MM.1S (cell line): Measurements from ENCODE around the gene MCHR1.

Source experiments
- DNase-seq: peaks from one replicate; pipeline ENCODE4 v3.0.0-alpha.2; 2015
- H2AFZ ChIP-seq: fragments of 300-600 bp; sonication (generic); 2 replicates; pipeline ENCODE4 v1.6.0; 2016; ENCODE audit warnings: antibody characterized with exemption, low read length
- H3F3A ChIP-seq: fragments of 300-600 bp; sonication (generic); 2 replicates; pipeline ENCODE4 v1.6.1; 2016; ENCODE audit warnings: mild to moderate bottlenecking, antibody characterized with exemption, low read length, moderate library complexity, mixed read lengths; ENCODE audit not compliant: insufficient read depth
- H3K27ac ChIP-seq: fragments of 300-600 bp; sonication (generic); 2 replicates; pipeline ENCODE4 v1.5.1; 2016; ENCODE audit warnings: mild to moderate bottlenecking, low read length
- H3K27me3 ChIP-seq: fragments of 300-600 bp; sonication (generic); replicated peaks from 2 replicates; pipeline ENCODE4 v1.6.0; 2016; ENCODE audit warnings: low read length; ENCODE audit not compliant: insufficient read depth
- H3K36me3 ChIP-seq: fragments of 300-600 bp; sonication (generic); replicated peaks from 2 replicates; pipeline ENCODE4 v1.6.1; 2016; ENCODE audit warnings: mild to moderate bottlenecking, low read length, mixed read lengths; ENCODE audit not compliant: insufficient read depth
- H3K4me1 ChIP-seq: fragments of 300-600 bp; sonication (generic); 2 replicates; pipeline ENCODE4 v1.6.1; 2016; ENCODE audit warnings: low read length, mixed read lengths
- H3K4me2 ChIP-seq: fragments of 300-600 bp; sonication (generic); 2 replicates; pipeline ENCODE4 v1.6.0; 2016; ENCODE audit warnings: low read depth, low read length
- H3K4me3 ChIP-seq: fragments of 300-600 bp; sonication (generic); 2 replicates; pipeline ENCODE4 v1.5.1; 2016; ENCODE audit warnings: low read length, mixed read lengths
- H3K79me2 ChIP-seq: fragments of 300-600 bp; sonication (generic); 2 replicates; pipeline ENCODE4 v1.6.1; 2016; ENCODE audit warnings: mixed run types, low read length, mixed read lengths
- H3K9ac ChIP-seq: fragments of 300-600 bp; sonication (generic); 2 replicates; pipeline ENCODE4 v1.6.1; 2016; ENCODE audit warnings: low read length, mixed read lengths
- H3K9me2 ChIP-seq: fragments of 300-600 bp; sonication (generic); replicated peaks from 2 replicates; pipeline ENCODE4 v1.6.1; 2016; ENCODE audit warnings: mild to moderate bottlenecking, low read length, mixed read lengths; ENCODE audit not compliant: insufficient read depth
- H3K9me3 ChIP-seq: fragments of 300-600 bp; sonication (generic); replicated peaks from 2 replicates; pipeline ENCODE4 v1.6.1; 2016; ENCODE audit warnings: mild to moderate bottlenecking, low read length, mixed read lengths; ENCODE audit not compliant: insufficient read depth
- H4K20me1 ChIP-seq: fragments of 300-600 bp; sonication (generic); 2 replicates; pipeline ENCODE4 v1.6.1; 2016; ENCODE audit warnings: mild to moderate bottlenecking, low read length, moderate library complexity, mixed read lengths; ENCODE audit not compliant: insufficient read depth
- CTCF ChIP-seq: fragments of 300-600 bp; sonication (generic); IDR thresholded peaks from 2 replicates; pipeline ENCODE4 v1.5.1; 2016; ENCODE audit warnings: antibody characterized with exemption, low read length, mixed read lengths
- EZH2 ChIP-seq: fragments of 300-600 bp; sonication (generic); optimal IDR thresholded peaks from 2 replicates; pipeline ENCODE3; 2017; ENCODE audit warnings: low read depth, mild to moderate bottlenecking, antibody characterized with exemption, low read length, mixed read lengths
- EZH2phosphoT487 ChIP-seq: fragments of 300-600 bp; sonication (generic); IDR thresholded peaks from 2 replicates; pipeline ENCODE4 v1.6.1; 2018; ENCODE audit warnings: antibody characterized with exemption, low read length

Gene MCHR1

GRCh38 chr22:40707154-40707553 lies 27.9 kb downstream of the MCHR1 start:
- no peaks in the 10 kb centered on the region for H3K36me3 ChIP-seq
- no peaks in the 10 kb centered on the region for H3K27me3 ChIP-seq
- no peaks in the 10 kb centered on the region for H4K20me1 ChIP-seq
- H3K9ac ChIP-seq: no peak overlapping the region
- H3K9me3 ChIP-seq: no peaks in the 10 kb centered on the region
- H2AFZ ChIP-seq: no peak overlapping the region
- no peak overlapping the region for H3K4me3 ChIP-seq
- H3K4me2 ChIP-seq: no peak overlapping the region
- H3K79me2 ChIP-seq: no peaks in the 10 kb centered on the region
- TF ChIP-seq EZH2 (no peak), CTCF (no peak), EZH2phosphoT487 (no peak)
- H3K9me2 ChIP-seq: no peaks in the 10 kb centered on the region
- no peak overlapping the region for H3K27ac ChIP-seq
- no peaks in the 10 kb centered on the region for H3K4me1 ChIP-seq
- H3F3A ChIP-seq: no peaks in the 10 kb centered on the region
- DNase-seq: no peak

GRCh38 chr22:40708177-40708576 lies 28.9 kb downstream of the MCHR1 start:
- H2AFZ ChIP-seq: no peak overlapping the region
- H4K20me1 ChIP-seq: no peaks in the 10 kb centered on the region
- no peaks in the 10 kb centered on the region for H3K9me2 ChIP-seq
- no peak for DNase-seq
- H3K27me3 ChIP-seq: no peaks in the 10 kb centered on the region
- no peaks in the 10 kb centered on the region for H3K9me3 ChIP-seq
- H3K4me2 ChIP-seq: no peak overlapping the region
- H3K36me3 ChIP-seq: no peaks in the 10 kb centered on the region
- H3K4me1 ChIP-seq: no peaks in the 10 kb centered on the region
- H3K27ac ChIP-seq: no peak overlapping the region
- no peaks in the 10 kb centered on the region for H3K79me2 ChIP-seq
- no peak for TF ChIP-seq CTCF
- no peak for TF ChIP-seq EZH2
- TF ChIP-seq EZH2phosphoT487: no peak
- no peak overlapping the region for H3K4me3 ChIP-seq
- H3F3A ChIP-seq: no peaks in the 10 kb centered on the region
- H3K9ac ChIP-seq: no peak overlapping the region

- Histone ChIP-seq H3K4me1 (no peaks in the 10 kb centered on the region), H3K79me2 (no peaks in the 10 kb centered on the region), H4K20me1 (no peaks in the 10 kb centered on the region), H3K36me3 (no peaks in the 10 kb centered on the region), H3K9me3 (no peaks in the 10 kb centered on the region), H3F3A (no peaks in the 10 kb centered on the region), H2AFZ (no peak overlapping the region), H3K27ac (no peak overlapping the region), H3K9me2 (no peaks in the 10 kb centered on the region), H3K4me2 (no peak overlapping the region), H3K9ac (no peak overlapping the region), H3K27me3 (no peaks in the 10 kb centered on the region), H3K4me3 (no peak overlapping the region)
- TF ChIP-seq EZH2phosphoT487 (no peak), CTCF (no peak), EZH2 (no peak)
- DNase-seq: no peak
Observed at GRCh38 chr22:40709752-40710413, 30.6 kb downstream of the MCHR1 start.
